Muscle of leg (tissue), 11 donors: ENCODE data around the gene SNAI1. TPM values are rescaled to one million over a fixed set of nuclear protein-coding genes. Genes with fewer than 3 reads are reported as not detected.
A peak's percentile ranks its signal among the peaks of the same experiment; 100 is the strongest.

ENCODE experiments used
- DNase-seq: peaks from one replicate; pipeline ENCODE4 v3.0.0; 2013
- H3K27ac ChIP-seq: one replicate; pipeline ENCODE4 v1.5.1; 2013; ENCODE audit warnings: mild to moderate bottlenecking, low read length, control low read depth
- H3K27me3 ChIP-seq: one replicate; pipeline ENCODE4 v1.6.1; 2013; ENCODE audit warnings: low read length; ENCODE audit not compliant: control insufficient read depth, insufficient read depth
- H3K36me3 ChIP-seq: one replicate; pipeline ENCODE4 v1.6.1; 2013; ENCODE audit warnings: low read length; ENCODE audit not compliant: control insufficient read depth, insufficient read depth
- H3K4me1 ChIP-seq: one replicate; pipeline ENCODE4 v1.6.1; 2013; ENCODE audit warnings: low read length; ENCODE audit not compliant: control insufficient read depth, insufficient read depth
- H3K4me3 ChIP-seq: one replicate; pipeline ENCODE4 v1.5.1; 2013; ENCODE audit warnings: low read length, control low read depth
- H3K9me3 ChIP-seq: replicated peaks from 2 replicates; pipeline ENCODE4 v1.6.1; 2013; ENCODE audit warnings: low read depth, low read length; ENCODE audit not compliant: control insufficient read depth
- WGBS: methylation state at CpG from one replicate; pipeline ENCODE4 v1.1.5; 2013; ENCODE audit warnings: missing lambda C conversion rate; ENCODE audit not compliant: insufficient coverage; 5-methylcytosine and 5-hydroxymethylcytosine counted together
- polyA plus RNA-seq, 8 donors: library from polyadenylated mRNA; unstranded; fragments of 120-200 nt; gene quantifications; one replicate each; pipeline versions ENCODE4 v1.2.1 to v1.2.3, GENCODE V29; 2013; ENCODE audit warnings: inconsistent platforms in 1 of 8, low replicate concordance in 1 of 8; ENCODE audit not compliant: insufficient read length in 8 of 8, insufficient read depth in 1 of 8
- total RNA-seq: library from RNA; stranded (reverse); fragments of 120-200 nt; gene quantifications from one replicate; pipeline ENCODE4 v1.2.4, GENCODE V29; 2013

Gene SNAI1
- total and polyA plus RNA-seq, 9 donors, result 3.8 to 14.4 (median 10.9) TPM

DNA sequence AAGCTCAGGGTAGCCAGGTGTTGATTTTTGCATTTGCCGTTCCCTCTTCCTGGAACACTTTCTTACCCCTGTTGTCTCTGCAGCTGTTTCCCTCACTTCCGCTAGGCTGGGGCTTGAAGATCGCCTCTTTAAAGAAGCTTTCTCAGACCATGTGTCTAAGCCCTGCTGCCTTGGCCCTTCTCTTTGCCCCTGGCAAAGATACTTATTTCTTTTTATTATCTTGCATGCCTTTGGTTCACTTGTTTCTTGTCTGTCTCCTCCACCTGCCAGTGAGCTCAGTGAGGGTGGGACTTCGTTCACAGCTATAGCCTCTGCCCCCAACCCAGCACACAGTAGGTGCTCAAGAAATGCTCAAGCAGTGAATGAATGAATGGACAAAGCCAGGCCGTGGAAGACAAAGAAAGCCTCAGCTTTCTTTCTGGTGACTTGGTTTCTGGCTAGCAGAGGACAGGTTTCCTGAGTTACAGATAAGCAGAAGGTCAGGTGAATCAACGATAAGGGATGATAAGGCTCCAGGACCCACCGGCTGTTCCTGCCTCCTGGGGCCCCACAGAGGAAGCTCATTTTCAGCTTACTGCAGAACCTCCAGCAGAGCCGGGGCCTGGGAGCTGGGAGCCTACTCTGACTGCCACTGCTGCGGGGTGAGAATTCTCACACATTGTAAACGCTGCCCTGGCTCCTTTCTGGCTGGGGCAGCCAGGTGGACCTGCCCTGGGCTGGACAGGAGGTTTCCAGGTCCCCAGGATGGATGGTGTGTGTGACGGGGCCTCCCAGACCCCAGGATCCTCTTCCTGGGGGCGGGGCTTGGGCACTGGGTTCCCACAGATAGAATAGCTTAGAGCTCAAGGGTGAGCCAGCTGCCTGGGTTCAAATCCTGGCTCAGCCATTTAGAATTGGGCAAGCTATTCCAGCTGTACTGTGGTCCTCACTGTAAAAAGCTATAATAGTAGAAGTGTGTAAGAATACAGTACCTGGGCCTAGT lies 29.8 kb downstream of the SNAI1 start:
- WGBS, result 31% methylated on average over 9 of the region's 12 CpGs
- H3K4me3 ChIP-seq, result no peak overlapping the region
- DNase-seq, result peak; percentile 61
- no peak overlapping the region for H3K27ac ChIP-seq
- H3K9me3 ChIP-seq, result no peaks in the 10 kb centered on the region
- peaks cover 3% of the 10 kb centered on the region for H3K27me3 ChIP-seq
- H3K4me1 ChIP-seq, result peaks cover 43% of the 10 kb centered on the region
- no peaks in the 10 kb centered on the region for H3K36me3 ChIP-seq

- H3K36me3 ChIP-seq, result no peaks in the 10 kb centered on the region
- H3K27ac ChIP-seq, result no peak overlapping the region
- peaks cover 43% of the 10 kb centered on the region for H3K4me1 ChIP-seq
- no peak overlapping the region for H3K4me3 ChIP-seq
- H3K9me3 ChIP-seq, result no peaks in the 10 kb centered on the region
- WGBS, result 71% methylated on average over 5 of the region's 7 CpGs
- H3K27me3 ChIP-seq, result peaks cover 3% of the 10 kb centered on the region
- DNase-seq, result no peak
Measured at GRCh38 chr20:50013976-50014375, 31.2 kb downstream of the SNAI1 start.

GRCh38 chr20:50014570-50015562 lies 32.1 kb downstream of the SNAI1 start:
- no peak overlapping the region for H3K27ac ChIP-seq
- H3K4me1 ChIP-seq, result peaks cover 36% of the 10 kb centered on the region
- 31% methylated on average over 16 of the region's 38 CpGs for WGBS
- no peaks in the 10 kb centered on the region for H3K9me3 ChIP-seq
- H3K36me3 ChIP-seq, result no peaks in the 10 kb centered on the region
- no peak overlapping the region for H3K4me3 ChIP-seq
- DNase-seq, result peak; percentile 53
- H3K27me3 ChIP-seq, result peaks cover 3% of the 10 kb centered on the region

- H3K27me3 ChIP-seq, result peaks cover under 1% of the 10 kb centered on the region
- WGBS, result 64% methylated on average over 6 of the region's 8 CpGs
- no peaks in the 10 kb centered on the region for H3K36me3 ChIP-seq
- no peak overlapping the region for H3K27ac ChIP-seq
- no peak for DNase-seq
- peaks cover 30% of the 10 kb centered on the region for H3K4me1 ChIP-seq
- no peak overlapping the region for H3K4me3 ChIP-seq
- H3K9me3 ChIP-seq, result no peaks in the 10 kb centered on the region
Measured at GRCh38 chr20:50015636-50015992, 32.8 kb downstream of the SNAI1 start.

DNA sequence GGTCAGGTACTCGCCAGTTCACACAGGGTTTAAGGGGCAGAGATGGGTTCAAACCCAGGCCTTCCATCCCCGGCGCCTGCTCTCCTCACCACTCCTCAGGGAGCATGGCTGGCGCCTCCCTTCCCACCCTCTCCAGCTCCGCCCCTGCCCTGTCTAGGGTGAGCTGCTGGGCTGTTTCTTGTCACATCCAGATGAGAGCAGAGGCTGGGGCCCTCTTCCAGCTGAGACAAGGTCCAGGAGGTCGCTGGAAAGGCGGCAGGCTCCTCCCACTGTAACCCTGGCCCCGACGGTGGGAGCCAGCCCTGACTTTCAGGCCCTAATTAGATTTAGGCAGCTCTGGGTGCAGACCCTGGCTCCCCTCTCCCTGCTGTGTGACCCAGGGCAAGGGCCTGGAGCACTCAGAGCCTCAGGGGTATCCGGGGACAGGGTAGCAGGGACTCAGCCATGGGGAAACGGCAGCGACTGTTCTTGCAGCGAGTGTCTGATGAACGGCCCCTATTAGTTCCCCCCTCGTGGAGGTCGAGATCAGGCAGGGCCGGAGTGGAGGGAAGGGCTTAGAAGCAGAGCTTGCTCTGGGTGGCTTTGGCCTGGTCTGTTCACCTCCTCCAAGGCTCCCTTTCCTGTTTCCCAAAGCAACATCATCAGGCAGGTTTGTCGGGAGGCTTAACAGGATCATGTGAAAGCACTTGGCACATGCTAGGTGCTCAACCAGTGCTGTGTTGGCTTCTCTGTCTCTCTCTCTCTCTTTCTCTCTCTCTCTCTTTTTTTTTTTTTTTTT lies 33.4 kb downstream of the SNAI1 start:
- Histone ChIP-seq H3K27me3 (no peaks in the 10 kb centered on the region), H3K36me3 (no peaks in the 10 kb centered on the region), H3K4me1 (peaks cover 30% of the 10 kb centered on the region), H3K9me3 (no peaks in the 10 kb centered on the region), H3K27ac (no peak overlapping the region), H3K4me3 (no peak overlapping the region)
- DNase-seq, result no peak
- 43% methylated on average over 15 of the region's 18 CpGs for WGBS

- no peaks in the 10 kb centered on the region for H3K27me3 ChIP-seq
- no peaks in the 10 kb centered on the region for H3K9me3 ChIP-seq
- DNase-seq, result no peak
- no peak overlapping the region for H3K27ac ChIP-seq
- H3K36me3 ChIP-seq, result no peaks in the 10 kb centered on the region
- H3K4me3 ChIP-seq, result no peak overlapping the region
- H3K4me1 ChIP-seq, result peaks cover 26% of the 10 kb centered on the region
- 71% methylated on average over 5 of the region's 5 CpGs for WGBS
Measured at GRCh38 chr20:50017160-50017559, 34.4 kb downstream of the SNAI1 start.

DNA sequence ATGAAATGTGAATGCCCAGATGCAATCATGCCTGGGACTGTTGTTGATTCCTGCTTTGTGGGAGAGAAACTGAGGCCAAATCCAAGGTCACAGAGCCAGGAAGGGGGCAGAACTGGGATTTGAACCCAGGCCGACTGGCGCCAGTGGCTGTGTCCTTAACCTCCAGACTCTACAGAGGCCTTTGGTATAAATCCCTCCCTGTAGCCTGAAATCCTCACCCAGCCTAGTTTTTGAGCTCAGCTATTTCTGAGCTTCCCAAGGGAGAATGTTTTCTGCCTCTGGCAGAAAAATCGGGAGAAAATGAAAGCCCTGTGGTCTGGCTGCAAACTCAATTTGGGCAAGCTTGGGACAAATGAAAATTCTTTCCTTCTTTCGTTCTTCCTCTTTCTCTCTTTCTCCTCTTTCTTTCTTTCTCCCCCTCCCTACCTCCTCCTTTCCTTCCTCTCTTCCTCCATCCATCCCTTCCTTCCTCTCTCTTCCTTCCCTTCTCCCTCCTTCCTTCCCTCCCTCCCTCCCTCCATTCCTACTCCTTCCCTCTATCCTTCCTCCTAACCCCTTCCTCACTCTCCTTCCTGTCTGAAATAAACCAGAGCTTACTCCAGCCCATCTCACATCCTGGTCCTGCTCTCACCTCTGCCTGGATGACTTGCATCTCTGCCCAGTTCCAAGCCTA lies 34.9 kb downstream of the SNAI1 start:
- no peaks in the 10 kb centered on the region for H3K9me3 ChIP-seq
- no peaks in the 10 kb centered on the region for H3K36me3 ChIP-seq
- 49% methylated on average over 3 of the region's 4 CpGs for WGBS
- DNase-seq, result no peak
- H3K4me1 ChIP-seq, result peaks cover 23% of the 10 kb centered on the region
- no peak overlapping the region for H3K4me3 ChIP-seq
- no peaks in the 10 kb centered on the region for H3K27me3 ChIP-seq
- no peak overlapping the region for H3K27ac ChIP-seq

GRCh38 chr20:50019466-50020256 lies 36.9 kb downstream of the SNAI1 start:
- Histone ChIP-seq H3K4me1 (peaks cover 16% of the 10 kb centered on the region), H3K27ac (no peak overlapping the region), H3K4me3 (no peak overlapping the region), H3K36me3 (no peaks in the 10 kb centered on the region), H3K9me3 (no peaks in the 10 kb centered on the region), H3K27me3 (no peaks in the 10 kb centered on the region)
- DNase-seq, result no peak
- WGBS, result 74% methylated on average over 11 of the region's 13 CpGs

DNA sequence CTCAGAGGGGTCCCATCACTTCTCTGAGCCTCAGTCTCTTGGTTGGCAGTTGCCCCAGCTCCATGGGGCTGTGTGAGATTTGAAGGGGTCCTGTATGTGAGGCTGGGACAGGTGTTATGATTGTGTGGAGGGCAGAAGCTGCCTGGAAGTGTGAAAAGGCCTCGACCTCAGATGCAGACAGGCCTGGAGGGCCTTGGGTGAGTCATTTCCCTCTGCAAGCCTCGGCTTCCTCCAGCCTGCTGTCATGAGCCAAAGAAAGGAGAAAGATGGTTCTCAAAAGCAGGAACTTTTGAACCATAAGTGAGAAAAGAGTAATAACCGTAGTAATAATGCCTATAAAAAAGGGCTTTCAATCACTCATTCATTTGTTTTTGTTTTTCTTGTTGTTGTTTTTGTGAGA lies 37.5 kb downstream of the SNAI1 start:
- no peaks in the 10 kb centered on the region for H3K9me3 ChIP-seq
- peaks cover 10% of the 10 kb centered on the region for H3K4me1 ChIP-seq
- 63% methylated on average over 1 of the region's 3 CpGs for WGBS
- H3K36me3 ChIP-seq, result no peaks in the 10 kb centered on the region
- H3K4me3 ChIP-seq, result no peak overlapping the region
- DNase-seq, result no peak
- no peak overlapping the region for H3K27ac ChIP-seq
- H3K27me3 ChIP-seq, result no peaks in the 10 kb centered on the region
